Activated CD4-positive, alpha-beta T cell treated with anti-CD3 and anti-CD28 coated beads, Interleukin-2, amount 50 U/mL, for 48 hours (primary cell): Measurements from ENCODE around the gene MED27.

Experiments used
- DNase-seq, 2 experiments: peaks; one replicate each; pipeline ENCODE4 v3.0.0-alpha.2; 2020

MED27 gene

DNA sequence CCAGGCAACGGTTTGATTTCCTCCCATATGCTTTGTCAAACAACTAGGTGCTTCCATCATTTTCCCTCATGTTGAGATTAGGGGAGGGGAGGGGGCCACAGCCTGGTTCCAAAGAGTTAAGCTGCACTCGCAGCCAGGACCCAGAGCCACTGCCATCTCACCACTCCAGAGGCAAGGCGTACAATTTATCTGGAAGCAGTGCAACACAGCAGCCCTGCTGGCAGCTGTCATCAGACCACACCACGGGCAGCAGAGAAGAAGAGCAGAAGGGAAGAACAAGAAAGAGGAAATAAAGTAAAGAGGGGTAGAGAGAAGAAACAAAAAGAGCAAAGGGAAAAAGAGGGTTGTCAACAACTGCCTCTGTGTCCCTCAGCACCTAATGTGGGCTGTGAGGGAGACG is 38.9 kb downstream of the MED27 start:
- no peak for DNase-seq

GRCh38 chr9:132040246-132040645 is 39.4 kb downstream of the MED27 start:
- no peak for DNase-seq

DNA sequence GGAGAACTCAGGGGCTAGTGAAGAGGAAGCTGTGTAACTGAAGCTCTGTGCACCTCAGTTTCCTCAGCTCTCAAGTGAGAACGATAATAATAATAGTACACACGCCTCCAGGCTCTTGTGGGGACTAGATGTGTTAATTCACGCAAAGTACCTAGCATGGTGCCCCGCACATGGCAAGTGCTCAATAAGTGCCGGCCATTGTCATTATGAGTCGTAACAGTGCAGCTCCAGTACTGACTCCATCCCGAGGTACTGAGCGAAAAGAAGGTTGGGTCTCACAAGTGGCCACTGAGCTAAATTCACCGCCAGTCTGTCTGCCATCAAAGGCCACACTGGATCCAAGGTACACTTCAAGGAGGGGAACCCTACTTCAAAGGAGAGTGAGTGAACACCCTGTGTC is 40.4 kb downstream of the MED27 start:
- no peak for DNase-seq

DNA sequence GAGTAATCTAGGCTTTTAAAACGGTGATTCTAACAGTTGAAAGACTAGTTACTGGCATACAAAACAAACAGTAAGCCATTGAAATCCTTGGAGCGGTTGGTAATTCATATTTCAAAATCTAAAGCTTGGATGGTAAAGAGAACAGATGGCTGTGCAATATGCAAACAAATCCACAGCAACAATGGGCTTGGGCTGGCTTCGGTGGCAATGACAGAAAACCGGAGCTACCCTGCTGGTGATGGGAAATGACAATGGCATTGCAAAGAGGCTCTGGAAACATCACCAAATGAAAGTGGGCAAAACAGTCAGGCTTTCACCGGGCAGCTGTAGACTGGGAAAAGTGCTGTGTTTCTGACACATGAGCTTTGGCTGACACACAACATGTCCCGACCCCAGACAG is 42.2 kb downstream of the MED27 start:
- DNase-seq, result no peak

- no peak for DNase-seq
Observed at GRCh38 chr9:132036521-132036920, 43.1 kb downstream of the MED27 start.

GRCh38 chr9:132035679-132036078 is 44.0 kb downstream of the MED27 start:
- no peak for DNase-seq

DNA sequence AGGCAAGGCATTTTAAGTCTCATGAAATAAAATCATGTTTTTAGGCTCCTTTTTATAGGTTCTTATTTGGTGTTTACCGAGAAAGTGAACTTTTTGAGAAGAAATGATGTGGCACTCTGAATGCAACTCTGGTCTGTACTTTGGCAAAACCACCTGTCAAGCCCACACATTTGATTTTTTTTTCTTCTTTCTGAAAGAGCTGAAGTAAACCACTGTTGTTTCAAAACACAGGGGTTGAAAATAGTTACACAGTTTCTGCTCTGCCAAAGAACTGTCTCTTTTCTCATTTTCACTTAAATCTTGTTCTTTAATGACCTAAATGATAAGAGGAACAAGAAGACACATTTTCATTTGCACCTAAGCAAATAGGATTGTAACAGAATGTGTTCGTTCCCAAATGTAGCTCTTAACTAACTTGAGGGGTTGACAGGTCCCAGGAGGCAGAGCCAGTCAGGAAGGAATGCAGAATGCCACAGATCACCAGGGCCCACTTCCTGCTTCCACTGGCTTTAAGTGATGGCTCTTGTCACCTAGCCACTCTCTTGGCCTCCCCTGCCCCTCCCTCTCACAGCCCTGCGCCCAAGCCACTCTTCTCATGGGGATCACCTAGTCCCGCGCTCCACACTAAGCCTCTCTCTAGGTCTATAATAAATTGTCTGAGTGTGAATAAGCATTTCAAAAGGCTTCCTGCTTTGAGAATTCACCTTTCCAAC is 47.3 kb downstream of the MED27 start:
- DNase-seq, result no peak

GRCh38 chr9:132031467-132032237 is 48.0 kb downstream of the MED27 start:
- DNase-seq, result no peak

DNA sequence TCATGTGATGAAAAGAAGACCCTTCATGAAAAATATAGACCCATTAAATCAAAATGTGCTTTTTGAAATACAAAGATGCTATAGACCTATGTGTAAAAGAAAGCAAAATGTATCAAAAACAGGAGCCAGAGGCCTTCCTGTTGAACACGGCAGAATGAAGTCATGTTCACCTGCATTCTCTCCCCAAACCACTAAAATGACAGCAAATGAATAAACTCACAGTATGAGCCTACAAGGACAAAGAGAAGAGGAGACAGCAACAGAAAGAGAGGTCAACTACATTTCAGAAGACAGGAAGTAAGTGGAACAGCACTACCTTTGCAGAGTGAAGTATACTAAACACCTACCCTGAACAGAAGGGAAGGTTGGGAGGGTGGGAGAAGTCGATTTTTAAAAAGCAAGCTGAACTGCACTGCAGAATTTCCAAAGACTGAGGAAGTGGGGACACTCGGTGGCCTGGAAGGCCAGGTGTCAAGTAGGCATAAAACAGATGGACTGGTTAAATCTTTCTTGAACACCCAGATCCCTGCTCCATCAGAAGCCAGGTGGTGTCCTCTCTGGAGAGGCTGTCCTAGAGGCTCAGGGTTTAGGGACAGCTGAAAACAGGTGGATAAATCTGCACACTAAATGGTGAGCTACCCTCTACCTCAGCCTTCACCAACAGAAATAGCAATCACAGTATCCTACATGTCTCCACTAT is 48.9 kb downstream of the MED27 start:
- DNase-seq, result no peak

GRCh38 chr9:132027752-132028663 is 51.7 kb downstream of the MED27 start:
- DNase-seq, result no peak

DNA sequence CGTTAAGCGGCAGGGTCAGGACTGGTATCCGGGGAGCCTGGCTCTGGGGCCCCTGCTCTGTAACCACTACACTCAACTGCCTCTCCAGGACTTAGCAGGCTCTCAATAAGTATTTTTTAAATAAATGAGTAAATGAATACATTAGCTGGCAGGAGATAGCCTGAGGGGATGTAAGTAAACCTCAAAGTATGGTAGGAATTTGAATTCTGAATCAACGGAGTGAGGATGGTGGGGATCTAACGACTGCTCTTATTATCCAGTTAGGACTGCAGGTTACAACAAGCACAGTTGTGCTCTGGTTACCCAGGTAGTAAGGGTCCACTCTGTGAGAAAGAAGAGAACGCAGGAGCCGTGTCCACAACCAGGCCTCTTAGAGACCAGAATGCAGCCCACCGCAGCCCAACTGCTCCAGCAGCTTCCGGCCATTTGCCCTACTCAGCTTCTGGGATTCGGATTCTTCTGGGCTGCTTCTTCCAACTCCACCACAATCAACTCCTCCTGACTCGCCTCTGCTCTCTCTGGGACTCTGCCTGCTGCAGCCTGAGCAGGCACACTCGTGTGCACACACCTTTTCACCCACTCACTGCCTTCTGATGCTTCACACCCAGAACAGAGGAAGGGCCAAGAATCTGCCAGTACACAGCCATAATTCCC is 52.6 kb downstream of the MED27 start:
- DNase-seq, result no peak

DNA sequence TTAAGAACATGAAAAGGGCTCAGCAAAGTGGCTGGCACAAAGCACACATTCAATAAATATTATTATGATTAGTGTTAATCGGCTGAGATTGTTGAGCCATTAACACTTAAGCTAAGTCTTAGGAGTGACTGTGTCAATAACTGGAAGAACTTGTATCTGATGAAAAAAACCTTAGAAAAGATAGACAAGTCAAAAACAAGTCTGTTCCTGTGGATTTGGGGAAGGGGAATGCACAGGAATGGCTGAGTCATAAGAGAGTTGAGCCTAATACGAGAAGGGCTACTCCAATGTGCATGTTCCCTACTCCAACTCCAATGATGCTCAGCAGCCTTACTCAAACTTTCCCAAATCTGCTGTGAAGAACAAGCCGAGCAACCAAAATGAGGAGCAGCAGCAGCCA is 53.9 kb downstream of the MED27 start:
- no peak for DNase-seq

DNA sequence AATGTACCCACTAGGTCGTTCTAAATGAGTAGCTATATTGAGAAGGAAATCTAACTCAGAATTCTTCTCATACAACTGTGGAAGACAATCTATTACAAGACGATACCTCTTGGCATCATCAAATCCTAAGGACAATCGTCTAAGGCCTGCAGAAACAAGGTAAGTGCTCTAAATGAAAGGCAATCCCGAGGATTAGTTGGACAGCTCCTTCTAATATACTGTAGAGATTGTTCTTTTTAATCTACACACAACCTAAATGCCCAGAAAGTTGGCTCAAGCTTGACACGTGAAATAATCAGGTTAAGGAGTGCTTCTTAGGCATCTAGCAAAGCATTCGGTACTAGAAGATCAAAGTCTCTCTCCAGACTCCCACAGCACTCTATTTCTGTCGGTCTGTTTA is 55.1 kb downstream of the MED27 start:
- no peak for DNase-seq

- no peak for DNase-seq
Observed at GRCh38 chr9:132023419-132024180, 56.1 kb downstream of the MED27 start.

DNA sequence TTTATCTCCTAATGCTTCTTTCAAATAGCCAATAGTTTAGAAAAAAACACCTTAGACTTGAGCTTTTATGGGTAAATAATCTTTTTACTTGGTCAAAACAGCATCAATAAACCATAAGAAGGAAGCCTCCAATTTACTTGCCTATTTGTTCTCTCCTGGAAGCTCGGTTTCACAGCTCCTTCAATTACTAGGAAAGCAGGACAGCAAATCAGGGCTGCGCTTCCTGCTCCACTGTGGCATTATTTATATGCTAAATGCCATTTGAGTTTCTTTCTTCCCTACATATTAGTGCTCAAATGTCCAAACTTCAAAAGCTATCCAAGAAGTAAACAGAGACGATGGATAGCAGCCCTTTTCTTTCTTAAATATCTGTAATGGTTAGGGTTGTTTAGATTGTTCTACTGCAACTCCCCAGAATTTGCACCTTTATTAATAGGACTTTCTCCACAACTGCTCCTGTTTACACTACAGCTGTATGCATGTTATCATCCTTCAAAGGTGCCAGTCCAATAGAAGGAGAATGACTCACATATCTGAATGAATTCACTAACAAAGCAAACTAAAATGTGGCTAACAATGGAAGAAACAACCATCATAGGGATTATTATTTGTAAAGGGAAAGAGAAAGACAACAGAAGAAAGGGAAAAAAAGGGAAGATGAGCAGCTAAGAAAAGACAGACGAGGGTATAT is 58.7 kb downstream of the MED27 start:
- no peak for DNase-seq

DNA sequence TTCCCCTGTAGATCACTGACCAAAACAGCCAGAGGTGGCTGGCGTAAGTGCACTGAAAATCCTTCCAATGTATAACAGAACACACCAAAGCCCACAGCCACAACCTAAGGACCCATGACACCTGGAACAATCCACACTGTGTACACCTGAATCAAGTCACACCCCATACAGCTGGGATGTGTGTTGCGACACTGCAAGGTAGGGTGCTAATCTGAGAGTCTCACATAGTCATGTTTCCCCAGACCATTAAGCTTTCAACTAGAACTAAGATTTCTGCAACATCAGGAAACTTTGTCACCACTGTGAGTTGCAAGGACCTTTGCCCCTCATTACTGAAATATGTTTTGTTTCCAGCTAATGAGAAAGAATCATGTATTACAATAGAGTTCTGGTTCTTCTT is 59.4 kb downstream of the MED27 start:
- no peak for DNase-seq

- no peak for DNase-seq
Observed at GRCh38 chr9:132019702-132020101, 60.0 kb downstream of the MED27 start.

- DNase-seq, result no peak
Observed at GRCh38 chr9:132018957-132019405, 60.7 kb downstream of the MED27 start.

- no peak for DNase-seq
Observed at GRCh38 chr9:132016456-132016855, 63.2 kb downstream of the MED27 start.

- DNase-seq, result no peak
Observed at GRCh38 chr9:132015866-132016265, 63.8 kb downstream of the MED27 start.
